ENCODE data around the gene UHRF1.

The UHRF1 gene

GRCh38 chr19:4906963-4907362, 2.3 kb upstream of the UHRF1 start:
- Histone ChIP-seq H3K4me3 (no peak overlapping the region), H3K27ac (no peak overlapping the region)
- DNase-seq (ENCODE audit: low spot score): no peak
- no peak for TF ChIP-seq CTCF (IDR thresholded peaks at IDR 0.05)

- TF ChIP-seq CTCF (IDR thresholded peaks at IDR 0.05): no peak
- no peak overlapping the region for H3K4me3 ChIP-seq
- DNase-seq (ENCODE audit: low spot score): no peak
- H3K27ac ChIP-seq: no peak overlapping the region
Measured at GRCh38 chr19:4908360-4908759, 941 bp upstream of the UHRF1 start.

DNA sequence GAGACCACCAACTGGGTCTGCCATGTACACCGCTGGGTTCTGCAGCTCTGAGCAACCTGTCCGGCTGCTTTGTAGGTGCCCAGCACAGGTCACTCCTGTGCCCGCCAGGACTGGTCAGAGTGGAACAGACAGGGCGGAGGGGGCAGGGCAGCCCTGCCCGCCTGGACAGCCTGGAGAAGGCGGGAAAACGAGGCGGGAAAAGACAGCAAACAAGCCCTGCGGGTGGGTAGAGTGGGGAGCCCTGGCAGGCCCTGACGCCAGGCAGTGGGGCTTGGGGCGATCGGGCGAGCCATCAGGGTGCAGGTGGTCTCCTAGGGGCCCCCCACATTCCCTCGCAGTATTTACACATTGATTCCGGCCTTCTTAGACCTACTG, 533 bp upstream of the UHRF1 start:
- H3K27ac ChIP-seq: no peak overlapping the region
- DNase-seq (ENCODE audit: low spot score): no peak
- no peak overlapping the region for H3K4me3 ChIP-seq
- TF ChIP-seq CTCF (IDR thresholded peaks at IDR 0.05): no peak

DNA sequence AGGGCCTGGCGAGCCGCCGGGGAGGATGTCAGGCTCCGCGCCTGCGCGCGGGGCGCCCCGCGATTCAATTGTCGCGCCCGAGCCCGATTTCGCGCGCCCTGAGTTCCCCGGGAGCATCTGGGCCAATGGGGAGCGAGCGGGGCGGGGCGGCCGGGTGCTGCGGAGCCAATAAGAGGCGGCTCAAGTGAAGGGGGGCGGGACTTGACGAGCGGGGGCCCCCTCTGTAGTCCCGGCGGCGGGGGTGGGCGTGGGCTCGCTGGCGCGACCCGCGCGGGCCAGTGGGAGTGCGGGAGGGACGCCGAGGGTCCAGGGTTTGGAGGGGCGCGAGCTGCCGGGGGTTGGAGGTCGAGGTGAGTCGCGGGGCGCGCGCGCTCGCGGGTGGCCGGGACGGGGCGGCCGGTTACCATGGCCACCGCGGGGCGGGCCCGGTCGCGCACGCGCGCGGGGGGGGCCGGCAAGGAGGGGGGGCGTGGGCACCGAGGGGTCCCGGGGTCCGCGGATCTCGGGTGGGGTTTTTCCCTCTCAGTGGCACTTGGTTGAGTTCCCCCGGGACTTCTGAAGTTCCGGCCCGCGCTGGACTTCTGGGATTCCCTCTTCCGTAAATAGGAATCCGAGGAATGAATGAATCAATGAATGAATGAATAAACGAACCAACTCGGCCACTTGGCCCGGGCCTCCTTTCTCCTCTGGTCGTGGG, 744 bp downstream of the UHRF1 start:
- peak; percentile 87 for DNase-seq (ENCODE audit: low spot score)
- no peak for TF ChIP-seq CTCF (IDR thresholded peaks at IDR 0.05)
- H3K4me3 ChIP-seq: peak overlapping the region; percentile 97
- H3K27ac ChIP-seq: no peak overlapping the region

DNA sequence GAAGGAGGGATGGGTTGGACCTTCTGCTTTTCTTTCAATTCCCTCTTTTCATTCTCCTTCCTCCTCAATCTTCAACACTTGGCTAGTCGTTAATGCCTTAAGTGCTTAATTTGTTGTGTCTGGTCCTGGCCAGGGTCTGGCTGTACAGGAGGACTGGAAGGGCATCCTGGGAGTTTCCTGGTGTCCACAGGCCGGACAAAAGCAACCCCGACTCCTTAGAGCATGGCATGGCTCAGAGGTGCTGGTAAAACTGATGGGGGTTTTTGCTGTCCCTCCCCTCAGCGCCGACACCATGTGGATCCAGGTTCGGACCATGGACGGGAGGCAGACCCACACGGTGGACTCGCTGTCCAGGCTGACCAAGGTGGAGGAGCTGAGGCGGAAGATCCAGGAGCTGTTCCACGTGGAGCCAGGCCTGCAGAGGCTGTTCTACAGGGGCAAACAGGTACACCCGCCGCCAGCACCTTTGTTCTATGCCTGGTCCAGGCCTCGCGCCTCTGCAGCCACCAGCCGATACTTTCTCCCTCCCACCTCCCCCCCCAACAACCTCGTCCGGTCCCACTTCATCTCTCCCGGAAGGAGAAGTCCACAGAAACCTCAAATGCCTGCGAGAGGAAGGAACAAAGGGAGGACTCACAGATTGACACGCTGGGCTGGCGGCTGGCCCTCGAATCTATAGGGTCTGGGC, 1.4 kb downstream of the UHRF1 start:
- TF ChIP-seq CTCF (IDR thresholded peaks at IDR 0.05): no peak
- H3K27ac ChIP-seq: no peak overlapping the region
- H3K4me3 ChIP-seq: peak overlapping the region; percentile 97
- no peak for DNase-seq (ENCODE audit: low spot score)

GRCh38 chr19:4911314-4911713, 2.0 kb downstream of the UHRF1 start:
- Histone ChIP-seq H3K4me3 (peak overlapping the region; percentile 97), H3K27ac (peak overlapping the region in 1 of 2 donors; percentile 57)
- TF ChIP-seq CTCF (IDR thresholded peaks at IDR 0.05): no peak
- DNase-seq (ENCODE audit: low spot score): no peak
